IMR-90 (cell line): ENCODE measurements around the gene GRIK1. TPM values are rescaled to one million over a fixed set of nuclear protein-coding genes. Genes with fewer than 3 reads are reported as not detected.
A peak's percentile ranks its signal among the peaks of the same experiment; 100 is the strongest.

Experiments
- ATAC-seq: fragments of 200-7000 bp; cut with Tn5 transposase; 2 replicates; pipeline ENCODE4 v1.9.1; 2020; ENCODE audit warnings: low read depth, mild to moderate bottlenecking, moderate library complexity
- BruUV-seq: library from RNA; stranded (reverse); fragments of 400-500 nt; replicated peaks from 2 replicates; lab custom pipeline; 2021; lab: Mats Ljungman, UMichigan
- CTCF ChIA-PET: fragments of 300-600 bp; formaldehyde crosslinking; extraction: SDS; loops from one replicate; lab custom pipeline; 2021; ENCODE audit warnings: antibody characterized with exemption; lab: Yijun Ruan, JAX
- POLR2A ChIA-PET: fragments of 300-600 bp; sonication (Branson Sonifier 250); formaldehyde crosslinking; loops from one replicate; lab custom pipeline; 2022; ENCODE audit warnings: antibody characterized with exemption; ENCODE audit not compliant: unreplicated experiment; lab: Charles Lee
- DNase-seq: peaks from one replicate; pipeline ENCODE4 v3.0.0; 2013
- H2AFZ ChIP-seq: replicated peaks from 2 replicates; pipeline ENCODE3; 2013; ENCODE audit warnings: low read length, mild to moderate bottlenecking; ENCODE audit not compliant: poor library complexity
- H2AK5ac ChIP-seq: 2 replicates; pipeline ENCODE4 v1.6.1; 2013; ENCODE audit warnings: low read depth, low read length, inconsistent platforms
- H2AK9ac ChIP-seq: replicated peaks from 2 replicates; pipeline ENCODE3; 2013; ENCODE audit warnings: mild to moderate bottlenecking, low read depth, low read length, moderate library complexity; ENCODE audit not compliant: poor library complexity
- H2BK120ac ChIP-seq: 2 replicates; pipeline ENCODE4 v1.6.1; 2013; ENCODE audit warnings: low read depth, low read length, inconsistent platforms
- H2BK15ac ChIP-seq: 3 replicates; pipeline ENCODE4 v1.6.1; 2013; ENCODE audit warnings: low read depth, low read length, inconsistent platforms
- H2BK20ac ChIP-seq: 2 replicates; pipeline ENCODE4 v1.6.1; 2013; ENCODE audit warnings: low read depth, mild to moderate bottlenecking, inconsistent platforms, low read length, moderate library complexity
- H2BK5ac ChIP-seq: 2 replicates; pipeline ENCODE4 v1.6.1; 2013; ENCODE audit warnings: mild to moderate bottlenecking, low read depth, low read length, inconsistent platforms; ENCODE audit not compliant: poor library complexity, severe bottlenecking
- H3K14ac ChIP-seq: replicated peaks from 2 replicates; pipeline ENCODE4 v1.6.1; 2013; ENCODE audit warnings: low read depth, low read length, inconsistent platforms
- H3K18ac ChIP-seq: 2 replicates; pipeline ENCODE4 v1.6.1; 2013; ENCODE audit warnings: low read depth, low read length, control low read depth
- H3K23ac ChIP-seq: 2 replicates; pipeline ENCODE4 v1.6.1; 2013; ENCODE audit warnings: low read depth, low read length, inconsistent platforms
- H3K27ac ChIP-seq: 2 replicates; pipeline ENCODE4 v1.5.1; 2013; ENCODE audit warnings: mild to moderate bottlenecking, control low read depth, low read length; ENCODE audit not compliant: insufficient read depth
- H3K27me3 ChIP-seq: 2 replicates; pipeline ENCODE4 v1.6.1; 2013; ENCODE audit warnings: low read length; ENCODE audit not compliant: control insufficient read depth, insufficient read depth
- H3K36me3 ChIP-seq: 2 replicates; pipeline ENCODE4 v1.6.1; 2013; ENCODE audit warnings: low read length, mixed read lengths; ENCODE audit not compliant: control insufficient read depth, insufficient read depth
- H3K4ac ChIP-seq: 2 replicates; pipeline ENCODE4 v1.6.1; 2013; ENCODE audit warnings: low read depth, low read length, inconsistent platforms
- H3K4me1 ChIP-seq: 2 replicates; pipeline ENCODE4 v1.6.1; 2013; ENCODE audit warnings: low read length, mixed read lengths; ENCODE audit not compliant: control insufficient read depth, insufficient read depth
- H3K4me2 ChIP-seq: 2 replicates; pipeline ENCODE4 v1.6.1; 2013; ENCODE audit warnings: low read depth, mild to moderate bottlenecking, control low read depth, low read length, moderate library complexity
- H3K4me3 ChIP-seq: 2 replicates; pipeline ENCODE4 v1.5.1; 2013; ENCODE audit warnings: low read depth, mild to moderate bottlenecking, control low read depth, low read length, moderate library complexity; ENCODE audit not compliant: insufficient read depth
- H3K56ac ChIP-seq: 2 replicates; pipeline ENCODE4 v1.6.1; 2013; ENCODE audit warnings: low read length, inconsistent platforms; ENCODE audit not compliant: insufficient read depth; ENCODE audit errors: extremely low read depth
- H3K79me1 ChIP-seq, 2 experiments: 2 replicates each; pipeline ENCODE4 v1.6.1; 2013; ENCODE audit warnings: low read length in 2 of 2, inconsistent platforms in 1 of 2, low read depth in 1 of 2
- H3K9ac ChIP-seq: 2 replicates; pipeline ENCODE4 v1.6.1; 2013; ENCODE audit warnings: low read depth, low read length, control low read depth
- H3K9me1 ChIP-seq: 2 replicates; pipeline ENCODE4 v1.6.1; 2013; ENCODE audit warnings: low read length, inconsistent platforms; ENCODE audit not compliant: insufficient read depth
- H3K9me3 ChIP-seq: 2 replicates; pipeline ENCODE4 v1.6.1; 2013; ENCODE audit warnings: low read length; ENCODE audit not compliant: control insufficient read depth, insufficient read depth
- H4K20me1 ChIP-seq: 2 replicates; pipeline ENCODE4 v1.6.1; 2013; ENCODE audit warnings: low read length, inconsistent platforms; ENCODE audit not compliant: insufficient read depth
- H4K5ac ChIP-seq: 2 replicates; pipeline ENCODE4 v1.6.1; 2013; ENCODE audit warnings: mild to moderate bottlenecking, low read depth, low read length, control low read depth
- H4K8ac ChIP-seq, 2 experiments: 2 replicates each; pipeline ENCODE4 v1.6.1; 2013; ENCODE audit warnings: low read depth in 2 of 2, low read length in 2 of 2, control low read depth in 1 of 2, inconsistent platforms in 1 of 2
- H4K91ac ChIP-seq: 2 replicates; pipeline ENCODE4 v1.6.1; 2013; ENCODE audit warnings: low read depth, low read length, inconsistent platforms; ENCODE audit not compliant: insufficient read depth
- BHLHE40 ChIP-seq: fragments of 150-350 bp; IDR thresholded peaks from 2 replicates; pipeline ENCODE4 v1.6.1; 2016; ENCODE audit warnings: mild to moderate bottlenecking, low read depth, low read length
- CEBPB ChIP-seq: IDR thresholded peaks from 2 replicates; pipeline ENCODE4 v1.6.1; 2012; ENCODE audit warnings: low read depth, low read length, improper control_type of control experiment
- CHD1 ChIP-seq: IDR thresholded peaks from 2 replicates; pipeline ENCODE4 v1.6.1; 2012; ENCODE audit warnings: low read depth, low read length, improper control_type of control experiment
- CTCF ChIP-seq: conservative IDR thresholded peaks from 2 replicates; pipeline ENCODE4 v1.5.1; 2012; ENCODE audit warnings: mild to moderate bottlenecking, low read depth, low read length, improper control_type of control experiment
- FOS ChIP-seq: fragments of 150-350 bp; IDR thresholded peaks from 2 replicates; pipeline ENCODE4 v1.6.1; 2016; ENCODE audit warnings: low read depth, low read length
- MAFK ChIP-seq: IDR thresholded peaks from 2 replicates; pipeline ENCODE4 v1.6.1; 2012; ENCODE audit warnings: low read depth, low read length, improper control_type of control experiment
- MAZ ChIP-seq: IDR thresholded peaks from 2 replicates; pipeline ENCODE4 v1.6.1; 2012; ENCODE audit warnings: low read depth, mild to moderate bottlenecking, low read length, improper control_type of control experiment, moderate library complexity, borderline replicate concordance
- MXI1 ChIP-seq: IDR thresholded peaks from 2 replicates; pipeline ENCODE4 v1.6.1; 2012; ENCODE audit warnings: low read depth, mild to moderate bottlenecking, low read length, moderate library complexity, borderline replicate concordance
- NFE2L2 ChIP-seq: fragments of 150-350 bp; IDR thresholded peaks from 2 replicates; pipeline ENCODE4 v1.6.1; 2016; ENCODE audit warnings: low read depth, mild to moderate bottlenecking, low read length
- POLR2A ChIP-seq: IDR thresholded peaks from 2 replicates; pipeline ENCODE4 v1.6.1; 2012; ENCODE audit warnings: mild to moderate bottlenecking, low read depth, low read length
- RAD21 ChIP-seq: IDR thresholded peaks from 2 replicates; pipeline ENCODE4 v1.6.1; 2012; ENCODE audit warnings: low read length, improper control_type of control experiment
- SMC3 ChIP-seq: fragments of 150-350 bp; IDR thresholded peaks from 2 replicates; pipeline ENCODE4 v1.6.1; 2016; ENCODE audit warnings: low read depth, mild to moderate bottlenecking, antibody characterized with exemption, low read length, moderate library complexity
- USF2 ChIP-seq: fragments of 150-350 bp; IDR thresholded peaks from 2 replicates; pipeline ENCODE4 v1.6.1; 2017; ENCODE audit warnings: mild to moderate bottlenecking, antibody characterized with exemption, low read length, low read depth
- WGBS, 2 experiments: methylation state at CpG; one replicate each; pipeline versions ENCODE4 v1.1.5 to v1.1.7; 2013; ENCODE audit warnings: missing lambda C conversion rate in 2 of 2; ENCODE audit not compliant: insufficient read length in 1 of 2; ENCODE audit errors: extremely low coverage in 2 of 2; 5-methylcytosine and 5-hydroxymethylcytosine counted together
- dilution Hi-C: fragments of 300-500 bp; cut with HindIII; formaldehyde crosslinking; loops from one replicate; pipeline ENCODE4 v1.14.3; 2018; ENCODE audit warnings: low sequenced_read_pairs; ENCODE audit not compliant: unreplicated experiment
- in situ Hi-C: fragments of 300-500 bp; cut with MboI; formaldehyde crosslinking; loops from 3 replicates; pipeline ENCODE4 v1.14.3; 2019; ENCODE audit warnings: low sequenced_read_pairs, inconsistent platforms, mixed read lengths
- intact Hi-C: fragments of 100-400 bp; cut with micrococcal nuclease; formaldehyde crosslinking; loops from 2 replicates; pipeline ENCODE4 v1.10.0; 2022
- polyA plus RNA-seq, 3 experiments: library from polyadenylated mRNA; depleted of rRNA; stranded (reverse); fragments of >200 nt; gene quantifications; 2 replicates each; pipeline ENCODE4 v1.2.3, GENCODE V29; 2012; ENCODE audit warnings: low replicate concordance in 1 of 3
- total RNA-seq: library from RNA; depleted of rRNA; stranded (reverse); fragments of >200 nt; gene quantifications from 2 replicates; pipeline ENCODE4 v1.2.3, GENCODE V29; 2012
- TF ChIP-seq, protein P1 (sequence below): fragments of 150-350 bp; IDR thresholded peaks from 2 replicates; pipeline ENCODE4 v1.6.1; 2016; ENCODE audit warnings: low read depth, mild to moderate bottlenecking, low read length, moderate library complexity, borderline replicate concordance

Gene GRIK1
- total and polyA plus RNA-seq, 2 of the 4 experiments (the other 2 are of a cell fraction): not detected

DNA sequence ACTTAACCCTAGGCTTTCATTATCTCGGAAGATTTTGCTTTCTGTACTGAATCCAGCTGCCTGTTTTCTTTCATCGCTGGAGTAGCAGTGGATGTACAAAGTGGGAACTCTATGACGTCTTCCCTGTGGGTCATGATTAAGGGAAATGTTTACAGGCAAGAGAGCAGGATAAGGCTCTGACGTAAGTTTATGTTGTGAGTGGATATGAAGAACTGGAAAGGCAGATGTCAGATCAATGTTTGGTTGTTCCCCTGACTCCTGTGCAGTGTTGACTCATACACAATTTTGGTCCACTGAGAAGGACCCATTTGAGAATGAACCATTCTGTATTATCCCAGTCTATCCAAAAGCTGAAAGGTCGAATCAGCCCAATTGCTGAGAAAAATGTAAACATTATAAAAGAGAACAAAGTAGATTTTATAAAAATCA is 292.4 kb downstream of the GRIK1 start:
- TF ChIP-seq SMC3 (no peak), MAZ (no peak), CTCF (no peak), NFE2L2 (peak; percentile 19; the same call in 1 of the 2 replicates), CEBPB (no peak), RAD21 (no peak), BHLHE40 (no peak), MXI1 (no peak), POLR2A (no peak), FOS (peak; percentile 11; the same call in 1 of the 2 replicates), CHD1 (no peak), USF2 (no peak), MAFK (no peak)
- TF ChIP-seq, protein P1, sequence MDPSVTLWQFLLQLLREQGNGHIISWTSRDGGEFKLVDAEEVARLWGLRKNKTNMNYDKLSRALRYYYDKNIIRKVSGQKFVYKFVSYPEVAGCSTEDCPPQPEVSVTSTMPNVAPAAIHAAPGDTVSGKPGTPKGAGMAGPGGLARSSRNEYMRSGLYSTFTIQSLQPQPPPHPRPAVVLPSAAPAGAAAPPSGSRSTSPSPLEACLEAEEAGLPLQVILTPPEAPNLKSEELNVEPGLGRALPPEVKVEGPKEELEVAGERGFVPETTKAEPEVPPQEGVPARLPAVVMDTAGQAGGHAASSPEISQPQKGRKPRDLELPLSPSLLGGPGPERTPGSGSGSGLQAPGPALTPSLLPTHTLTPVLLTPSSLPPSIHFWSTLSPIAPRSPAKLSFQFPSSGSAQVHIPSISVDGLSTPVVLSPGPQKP: no peak
- Histone ChIP-seq H3K9ac (no peak overlapping the region), H2AK5ac (no peak overlapping the region), H3K14ac (no peak overlapping the region), H3K9me3 (no peaks in the 10 kb centered on the region), H2BK5ac (peak overlapping the region; percentile 17), H3K4me3 (no peak overlapping the region), H4K91ac (no peak overlapping the region), H3K18ac (no peak overlapping the region; the same call in 1 of the 2 replicates), H3K4ac (no peak overlapping the region), H3K4me2 (peak overlapping the region; percentile 74; the same call in 1 of the 2 replicates), H3K36me3 (no peaks in the 10 kb centered on the region), H3K79me1 (no peaks in the 10 kb centered on the region), H3K4me1 (peaks cover 4% of the 10 kb centered on the region; the same call in 1 of the 2 replicates), H4K5ac (no peak overlapping the region; the same call in 1 of the 2 replicates), H2AK9ac (no peak overlapping the region), H3K9me1 (no peaks in the 10 kb centered on the region), H3K23ac (no peak overlapping the region), H3K27me3 (no peaks in the 10 kb centered on the region), H3K27ac (no peak overlapping the region), H2BK20ac (no peak overlapping the region), H2BK120ac (no peak overlapping the region), H2BK15ac (no peak overlapping the region), H2AFZ (no peak overlapping the region), H3K56ac (no peak overlapping the region), H4K20me1 (no peaks in the 10 kb centered on the region), H4K8ac (peak overlapping the region in 1 of 2 experiments; percentile 40; a peak in 1 of 4 replicates)
- ChIA-PET POLR2A (no interaction called here), CTCF (interaction anchor here (0.7 to 1.4 kb wide), 2 partner anchors 16 to 131 kb away, joined by 3 to 5 read pairs; no protein-coding TSS in a partner anchor)
- DNase-seq (peak; percentile 97), ATAC-seq (peak; percentile 72)
- in situ Hi-C loops (no loop called here), dilution Hi-C loops (no loop called here), intact Hi-C loops (no loop called here)
- BruUV-seq: no TSS peak
- no CpG with 5 or more reads among the region's 5 CpGs for WGBS, 2 experiments
